Panc1 (cell line): ENCODE measurements around the gene AGTR1.

Experiments used
- POLR2AphosphoS5 ChIP-seq: IDR thresholded peaks from 2 replicates; pipeline ENCODE4 v1.6.1; 2012; ENCODE audit warnings: mild to moderate bottlenecking, low read depth, low read length, moderate library complexity
- SIN3A ChIP-seq: IDR thresholded peaks from 2 replicates; pipeline ENCODE4 v1.6.1; 2012; ENCODE audit warnings: low read depth, mild to moderate bottlenecking, low read length, moderate library complexity, borderline replicate concordance; ENCODE audit not compliant: insufficient read depth
- TCF7L2 ChIP-seq: IDR thresholded peaks from 2 replicates; pipeline ENCODE4 v1.6.1; 2011; ENCODE audit warnings: mild to moderate bottlenecking, low read depth, low read length, inconsistent platforms
- TF ChIP-seq, protein P1 (sequence below): fragments of 450-650 bp; IDR thresholded peaks from 2 replicates; pipeline ENCODE4 v1.5.1; 2017; ENCODE audit warnings: mild to moderate bottlenecking
- TF ChIP-seq, protein P2 (sequence below), 2 experiments: IDR thresholded peaks; 2 replicates each; pipeline ENCODE4 v1.6.1; 2011 to 2012; ENCODE audit warnings: low read depth in 2 of 2, control low read depth in 1 of 2, low read length in 1 of 2, mild to moderate bottlenecking in 1 of 2, moderate library complexity in 1 of 2; ENCODE audit not compliant: insufficient read depth in 1 of 2

DNA sequence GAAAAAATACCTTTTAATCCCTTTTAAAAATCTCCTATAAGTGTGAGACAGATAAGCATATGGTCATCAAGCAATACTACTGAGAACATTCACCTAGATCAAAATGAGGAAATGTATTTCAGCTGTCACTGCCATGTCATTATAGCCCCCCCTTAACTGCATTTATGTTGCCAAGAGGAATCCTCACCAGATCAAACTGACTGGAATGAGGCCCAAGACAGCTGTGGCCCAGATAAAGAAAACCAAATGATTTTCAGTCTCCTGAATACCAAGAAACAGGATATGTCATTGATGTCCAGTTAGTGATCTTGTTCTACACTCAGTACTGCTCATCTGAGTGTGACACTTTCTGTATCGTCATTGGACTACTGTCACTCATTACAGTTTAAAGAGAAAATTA is 94.8 kb downstream of the AGTR1 start:
- TF ChIP-seq, protein P1, sequence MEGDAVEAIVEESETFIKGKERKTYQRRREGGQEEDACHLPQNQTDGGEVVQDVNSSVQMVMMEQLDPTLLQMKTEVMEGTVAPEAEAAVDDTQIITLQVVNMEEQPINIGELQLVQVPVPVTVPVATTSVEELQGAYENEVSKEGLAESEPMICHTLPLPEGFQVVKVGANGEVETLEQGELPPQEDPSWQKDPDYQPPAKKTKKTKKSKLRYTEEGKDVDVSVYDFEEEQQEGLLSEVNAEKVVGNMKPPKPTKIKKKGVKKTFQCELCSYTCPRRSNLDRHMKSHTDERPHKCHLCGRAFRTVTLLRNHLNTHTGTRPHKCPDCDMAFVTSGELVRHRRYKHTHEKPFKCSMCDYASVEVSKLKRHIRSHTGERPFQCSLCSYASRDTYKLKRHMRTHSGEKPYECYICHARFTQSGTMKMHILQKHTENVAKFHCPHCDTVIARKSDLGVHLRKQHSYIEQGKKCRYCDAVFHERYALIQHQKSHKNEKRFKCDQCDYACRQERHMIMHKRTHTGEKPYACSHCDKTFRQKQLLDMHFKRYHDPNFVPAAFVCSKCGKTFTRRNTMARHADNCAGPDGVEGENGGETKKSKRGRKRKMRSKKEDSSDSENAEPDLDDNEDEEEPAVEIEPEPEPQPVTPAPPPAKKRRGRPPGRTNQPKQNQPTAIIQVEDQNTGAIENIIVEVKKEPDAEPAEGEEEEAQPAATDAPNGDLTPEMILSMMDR: no peak
- TF ChIP-seq, protein P2, sequence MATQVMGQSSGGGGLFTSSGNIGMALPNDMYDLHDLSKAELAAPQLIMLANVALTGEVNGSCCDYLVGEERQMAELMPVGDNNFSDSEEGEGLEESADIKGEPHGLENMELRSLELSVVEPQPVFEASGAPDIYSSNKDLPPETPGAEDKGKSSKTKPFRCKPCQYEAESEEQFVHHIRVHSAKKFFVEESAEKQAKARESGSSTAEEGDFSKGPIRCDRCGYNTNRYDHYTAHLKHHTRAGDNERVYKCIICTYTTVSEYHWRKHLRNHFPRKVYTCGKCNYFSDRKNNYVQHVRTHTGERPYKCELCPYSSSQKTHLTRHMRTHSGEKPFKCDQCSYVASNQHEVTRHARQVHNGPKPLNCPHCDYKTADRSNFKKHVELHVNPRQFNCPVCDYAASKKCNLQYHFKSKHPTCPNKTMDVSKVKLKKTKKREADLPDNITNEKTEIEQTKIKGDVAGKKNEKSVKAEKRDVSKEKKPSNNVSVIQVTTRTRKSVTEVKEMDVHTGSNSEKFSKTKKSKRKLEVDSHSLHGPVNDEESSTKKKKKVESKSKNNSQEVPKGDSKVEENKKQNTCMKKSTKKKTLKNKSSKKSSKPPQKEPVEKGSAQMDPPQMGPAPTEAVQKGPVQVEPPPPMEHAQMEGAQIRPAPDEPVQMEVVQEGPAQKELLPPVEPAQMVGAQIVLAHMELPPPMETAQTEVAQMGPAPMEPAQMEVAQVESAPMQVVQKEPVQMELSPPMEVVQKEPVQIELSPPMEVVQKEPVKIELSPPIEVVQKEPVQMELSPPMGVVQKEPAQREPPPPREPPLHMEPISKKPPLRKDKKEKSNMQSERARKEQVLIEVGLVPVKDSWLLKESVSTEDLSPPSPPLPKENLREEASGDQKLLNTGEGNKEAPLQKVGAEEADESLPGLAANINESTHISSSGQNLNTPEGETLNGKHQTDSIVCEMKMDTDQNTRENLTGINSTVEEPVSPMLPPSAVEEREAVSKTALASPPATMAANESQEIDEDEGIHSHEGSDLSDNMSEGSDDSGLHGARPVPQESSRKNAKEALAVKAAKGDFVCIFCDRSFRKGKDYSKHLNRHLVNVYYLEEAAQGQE (IDR thresholded peaks at IDR 0.05; ENCODE audit: insufficient read depth in 1 of 2, low read depth in 2 of 2, low read length in 1 of 2): no peak
- TF ChIP-seq SIN3A (no peak), POLR2AphosphoS5 (no peak), TCF7L2 (no peak)
